ENCODE results near the gene THRB.

Gene THRB

DNA sequence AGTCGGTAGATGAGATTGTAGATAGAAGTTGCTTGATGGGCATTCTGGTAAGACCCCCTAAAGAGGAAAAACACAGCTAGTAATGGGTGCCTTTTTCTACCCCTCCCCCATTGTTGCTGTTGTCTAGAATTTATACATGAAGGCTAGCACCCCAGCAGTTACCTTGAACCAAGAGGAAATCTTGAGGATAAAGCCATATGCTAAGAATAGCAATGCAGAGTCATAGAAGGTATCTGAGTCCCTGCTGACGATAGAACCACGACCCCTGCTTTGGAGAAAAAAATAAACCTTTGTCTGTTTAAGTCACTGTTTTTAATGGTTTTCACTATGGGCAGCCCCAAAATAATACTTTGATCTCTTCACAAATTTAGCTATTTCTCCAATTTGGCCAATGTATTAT is 162.6 kb downstream of the THRB start:
- no peak for DNase-seq (ENCODE audit: insufficient read length, low spot score)
- FAIRE-seq: no peak

GRCh38 chr3:24323272-24323671 is 171.4 kb downstream of the THRB start:
- no peak for TF ChIP-seq CTCF (IDR thresholded peaks at IDR 0.05; ENCODE audit: insufficient read depth, missing control alignments)
- FAIRE-seq (no peak), DNase-seq (ENCODE audit: insufficient read length, low spot score) (no peak)

More for the DNA sequence above, 162.6 kb downstream of the THRB start:
- TF ChIP-seq CTCF (IDR thresholded peaks at IDR 0.05; ENCODE audit: insufficient read depth, missing control alignments): no peak

GRCh38 chr3:24320601-24321000 is 174.0 kb downstream of the THRB start:
- DNase-seq (ENCODE audit: insufficient read length, low spot score) (no peak), FAIRE-seq (no peak)
- TF ChIP-seq CTCF (IDR thresholded peaks at IDR 0.05; ENCODE audit: insufficient read depth, missing control alignments): no peak

DNA sequence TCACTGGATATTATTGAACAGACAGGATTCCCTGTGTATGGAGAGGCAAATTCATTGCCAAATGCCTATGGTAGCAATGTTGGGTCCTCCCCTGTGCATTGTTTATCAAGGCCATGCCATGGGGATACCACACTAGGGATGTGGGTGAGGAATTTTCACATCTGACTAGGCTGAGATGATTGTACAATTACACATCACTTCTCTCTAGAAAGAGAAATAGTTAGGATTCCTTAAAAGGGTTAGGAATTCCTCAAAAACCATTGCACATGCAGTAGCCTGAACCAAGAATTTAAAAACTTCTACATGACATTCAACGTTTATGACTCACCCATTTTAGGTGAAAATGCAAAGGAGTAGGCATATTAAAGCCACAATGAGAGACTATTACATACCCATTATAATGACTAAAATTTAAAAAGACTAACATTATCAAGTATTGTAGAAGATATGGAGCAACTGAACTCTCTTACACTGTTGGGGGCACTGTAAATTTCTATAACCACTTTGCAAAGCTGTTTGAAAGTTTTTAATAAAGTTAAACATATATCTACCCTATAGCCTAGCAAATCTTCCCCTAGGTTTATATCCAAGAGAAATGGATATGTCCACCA is 175.9 kb downstream of the THRB start:
- no peak for FAIRE-seq
- TF ChIP-seq CTCF (IDR thresholded peaks at IDR 0.05; ENCODE audit: insufficient read depth, missing control alignments): no peak
- DNase-seq (ENCODE audit: insufficient read length, low spot score): no peak

DNA sequence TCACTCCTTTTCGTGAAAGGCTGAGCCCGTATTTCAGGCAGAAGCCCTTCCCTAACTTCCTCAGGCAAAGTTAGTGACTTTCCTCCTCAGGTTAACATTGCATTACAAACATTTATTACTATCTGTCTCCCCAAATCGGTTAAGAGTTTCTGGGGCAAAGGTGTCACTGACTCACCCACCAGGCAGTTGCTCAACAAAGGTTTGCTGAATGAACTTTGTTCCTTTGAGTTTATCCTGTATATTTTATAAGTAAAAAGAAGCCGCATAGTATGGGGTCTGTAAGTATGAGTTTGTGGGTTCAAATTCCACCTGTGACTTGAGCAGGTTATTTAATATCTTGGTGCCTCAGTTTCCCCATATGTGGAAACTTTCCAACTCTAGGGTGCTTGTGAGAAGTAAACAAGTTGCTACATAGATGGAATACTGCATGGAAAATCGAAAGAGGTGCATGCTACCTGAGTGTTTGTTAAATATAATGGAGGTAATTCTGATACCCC is 177.7 kb downstream of the THRB start:
- TF ChIP-seq CTCF (IDR thresholded peaks at IDR 0.05; ENCODE audit: insufficient read depth, missing control alignments): no peak
- FAIRE-seq: no peak
- no peak for DNase-seq (ENCODE audit: insufficient read length, low spot score)

- TF ChIP-seq CTCF (IDR thresholded peaks at IDR 0.05; ENCODE audit: insufficient read depth, missing control alignments): no peak
- DNase-seq (ENCODE audit: insufficient read length, low spot score): no peak
- FAIRE-seq: no peak
Observed at GRCh38 chr3:24315971-24316370, 178.7 kb downstream of the THRB start.

GRCh38 chr3:24315356-24315755 is 179.3 kb downstream of the THRB start:
- TF ChIP-seq CTCF (IDR thresholded peaks at IDR 0.05; ENCODE audit: insufficient read depth, missing control alignments): no peak
- no peak for DNase-seq (ENCODE audit: insufficient read length, low spot score)
- no peak for FAIRE-seq

All from D721Med (cell line).